ENCODE measurements around the gene RRAS2.

Gene RRAS2

DNA sequence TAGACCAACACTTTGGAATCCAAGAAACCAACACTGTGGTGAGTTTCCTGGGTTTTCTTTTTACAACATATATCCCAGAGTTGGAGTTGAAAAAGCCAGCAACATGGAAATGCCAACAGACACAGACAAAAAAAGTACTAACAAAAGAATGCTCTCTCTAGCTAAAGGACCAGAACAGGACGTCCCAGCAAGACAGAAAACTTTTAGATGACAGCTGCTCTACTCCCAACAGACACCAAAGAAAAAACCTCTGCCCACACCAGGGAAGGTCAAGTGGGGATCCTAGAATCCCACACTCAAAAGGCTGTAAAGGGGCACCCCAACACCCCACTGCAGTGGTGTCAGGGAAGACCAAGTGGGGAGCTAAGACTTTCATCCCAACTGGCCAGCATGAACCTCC lies 23.3 kb downstream of the RRAS2 start:
- no peak for DNase-seq

DNA sequence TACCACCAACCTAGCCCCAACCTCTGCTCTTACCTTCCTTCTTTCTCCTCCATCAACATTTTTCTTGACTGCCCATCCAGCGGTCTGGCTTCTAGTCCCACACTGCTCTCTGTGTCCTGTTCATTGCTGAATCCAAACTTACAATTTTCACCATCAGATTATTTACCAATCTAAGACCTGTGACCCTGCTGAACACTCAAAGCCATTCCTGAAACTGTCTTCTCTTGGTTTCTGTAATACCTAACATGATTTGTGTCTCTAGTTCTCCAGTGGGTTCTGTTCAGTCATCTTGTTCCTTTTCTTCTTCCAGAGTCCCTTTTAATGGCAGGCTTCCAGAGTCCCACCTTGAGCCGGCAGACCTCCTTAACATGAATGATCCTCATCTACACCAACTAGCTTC lies 24.1 kb downstream of the RRAS2 start:
- DNase-seq = no peak

DNA sequence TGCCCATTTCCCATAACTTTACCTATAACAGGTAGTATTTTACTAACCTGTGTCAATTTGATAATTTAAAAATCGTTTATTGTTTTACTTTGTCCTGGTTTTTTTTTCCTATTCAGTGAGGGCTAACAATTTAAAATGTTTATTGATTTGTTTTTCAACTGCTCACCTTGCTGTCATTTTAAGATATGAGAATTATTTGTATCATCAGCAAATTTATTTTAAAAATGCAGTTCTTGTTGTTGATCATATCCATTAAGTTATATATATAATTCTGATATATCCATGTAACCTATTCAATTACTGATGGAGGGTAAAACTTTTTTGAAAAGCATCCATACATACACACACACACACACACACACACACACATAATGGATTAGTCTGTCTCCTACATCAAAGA lies 24.8 kb downstream of the RRAS2 start:
- DNase-seq = no peak

DNA sequence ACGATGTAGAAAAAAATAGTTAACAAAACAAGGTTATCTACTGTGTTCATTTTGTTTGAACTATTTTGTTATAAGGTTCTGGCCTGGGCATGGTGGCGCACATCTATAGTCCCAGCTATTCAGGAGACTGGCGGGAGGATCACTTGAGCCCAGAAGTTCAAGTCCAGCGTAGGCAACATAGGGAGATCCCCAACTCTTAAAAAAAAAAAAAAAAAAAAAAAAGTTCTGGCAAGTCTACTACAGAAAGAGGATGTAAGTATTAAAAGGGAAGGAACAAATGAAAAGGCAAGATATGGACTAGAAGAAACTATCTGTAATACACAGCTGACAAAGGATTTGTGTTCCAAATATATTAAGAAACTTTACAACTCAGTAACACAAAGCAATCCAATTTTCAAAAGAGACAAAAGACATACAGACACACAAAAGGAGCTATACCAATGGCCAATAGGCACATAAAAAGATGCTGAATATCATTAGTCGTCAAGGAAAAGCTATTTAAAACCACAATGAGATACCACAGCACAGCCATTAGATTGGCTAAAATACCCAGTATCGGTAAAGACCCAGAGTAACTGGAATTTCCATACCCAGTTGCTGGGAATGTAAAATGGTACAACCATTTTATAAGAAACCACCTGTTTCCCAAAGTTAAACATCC lies 27.4 kb downstream of the RRAS2 start:
- no peak for DNase-seq

DNA sequence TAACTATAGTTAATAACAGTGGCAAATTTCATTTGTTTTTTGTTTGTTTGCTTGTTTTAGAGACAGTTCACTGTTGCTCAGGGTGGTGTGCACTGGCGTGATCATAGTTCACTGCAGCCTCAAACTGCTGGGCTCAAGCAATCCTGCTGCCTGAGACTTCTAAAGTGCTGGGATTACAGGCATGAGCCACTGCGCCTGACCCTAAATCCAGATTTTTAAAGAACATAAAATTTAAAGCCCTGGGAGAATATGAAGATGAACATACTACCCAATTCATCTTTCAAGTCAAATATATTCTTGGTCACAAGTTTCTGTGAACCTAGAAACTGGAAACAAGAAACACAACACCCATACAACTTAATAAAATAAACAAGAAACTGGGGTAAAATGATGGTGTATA lies 28.1 kb downstream of the RRAS2 start:
- DNase-seq = no peak

DNA sequence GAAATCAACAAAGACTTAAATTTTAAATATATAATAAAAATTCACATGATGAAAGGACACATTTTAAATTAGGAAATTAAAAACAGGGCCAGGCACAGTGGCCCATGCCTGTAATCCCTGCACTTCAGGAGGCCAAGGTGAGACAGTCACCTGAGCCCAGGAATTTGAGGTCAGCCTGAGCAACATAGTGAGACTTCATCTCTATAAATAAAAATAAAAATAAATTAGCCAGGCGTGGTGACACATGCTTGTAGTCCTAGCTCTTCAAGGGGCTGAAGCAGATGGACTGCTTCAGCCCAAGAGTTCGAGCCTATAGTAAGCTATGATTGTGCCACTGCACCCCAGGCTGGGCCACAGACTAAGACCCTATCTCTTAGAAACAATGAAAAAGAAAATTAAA lies 29.3 kb downstream of the RRAS2 start:
- DNase-seq = no peak

DNA sequence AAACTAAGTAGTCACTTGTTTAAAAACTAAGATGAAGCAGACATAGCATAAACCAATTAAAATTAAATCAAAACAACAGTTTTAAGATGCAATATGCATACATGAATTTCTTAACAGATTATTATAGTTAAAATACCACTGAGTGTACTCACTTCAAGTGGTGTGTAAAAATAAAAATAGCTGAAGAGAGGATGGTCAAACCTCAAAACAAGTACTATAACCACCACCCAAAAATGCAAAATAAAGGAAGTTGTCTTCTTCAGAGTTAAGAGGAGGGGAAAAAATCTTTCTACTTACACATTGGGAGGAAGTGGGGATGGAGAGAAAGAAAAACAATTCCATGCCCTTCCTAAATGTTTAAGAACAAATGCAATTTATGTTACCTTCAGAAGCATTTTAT lies 31.9 kb downstream of the RRAS2 start:
- DNase-seq = no peak

DNA sequence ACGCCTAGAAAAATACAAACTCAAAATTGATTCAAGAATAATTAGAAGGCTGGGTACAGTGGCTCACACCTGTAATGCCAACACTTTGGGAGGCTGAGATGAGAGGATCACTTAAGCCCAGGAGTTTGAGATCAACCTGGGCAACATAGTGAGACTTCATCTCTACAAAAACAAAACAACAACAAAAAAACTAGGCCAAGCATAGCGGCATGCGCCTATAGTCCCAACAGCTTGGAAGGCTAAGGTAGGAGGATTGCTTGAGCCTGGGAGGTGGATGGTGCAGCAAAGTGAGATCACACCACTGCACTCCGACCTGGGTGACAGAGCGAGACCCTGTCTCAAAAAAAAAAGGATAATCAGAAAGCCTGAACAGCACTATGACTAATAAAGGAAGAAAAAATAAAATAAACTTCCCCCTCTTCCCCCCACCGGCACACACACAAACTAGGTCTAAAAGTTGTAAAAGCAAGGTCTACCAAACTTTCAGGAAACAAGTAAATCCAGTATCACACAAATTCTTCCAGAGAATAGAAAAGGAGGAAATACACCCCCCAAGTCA lies 35.8 kb downstream of the RRAS2 start:
- no peak for DNase-seq

DNA sequence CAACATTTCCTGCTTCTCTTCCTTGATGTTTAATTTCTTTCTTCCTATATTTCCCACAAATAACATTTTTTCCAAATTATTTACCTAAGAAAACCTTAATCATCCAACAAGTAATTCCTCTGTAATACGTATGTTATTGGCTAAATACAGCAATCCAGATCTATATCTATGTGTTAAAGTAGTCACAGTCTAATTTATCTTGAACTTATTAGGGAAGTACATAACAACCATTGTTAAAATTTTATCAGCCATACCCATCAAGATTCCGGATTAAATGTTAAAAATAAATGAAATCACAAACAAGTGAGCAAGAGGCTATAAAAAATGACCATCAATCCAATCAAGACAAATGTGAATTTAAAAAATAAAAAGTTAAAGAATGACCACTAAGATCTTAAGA lies 36.5 kb downstream of the RRAS2 start:
- DNase-seq = no peak

DNA sequence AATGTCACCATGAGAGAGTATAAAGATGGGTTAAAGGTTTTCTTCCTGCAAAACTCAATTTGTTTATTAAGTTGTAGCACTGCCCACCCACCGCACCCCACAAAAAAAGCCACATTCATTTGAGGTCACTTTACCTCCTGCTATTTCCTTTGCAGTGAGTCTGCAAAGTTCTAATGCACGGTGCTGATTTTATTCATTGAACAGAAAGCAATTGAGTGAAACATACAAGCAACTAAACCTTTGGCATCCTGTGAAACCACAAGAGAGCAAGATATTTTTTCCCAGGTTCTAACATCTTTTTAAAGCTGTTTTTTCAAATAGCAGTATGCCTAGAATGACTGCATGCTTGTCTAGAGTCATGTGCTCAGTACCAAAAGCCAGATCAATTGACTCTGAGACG lies 39.0 kb downstream of the RRAS2 start:
- DNase-seq = peak; percentile 64

DNA sequence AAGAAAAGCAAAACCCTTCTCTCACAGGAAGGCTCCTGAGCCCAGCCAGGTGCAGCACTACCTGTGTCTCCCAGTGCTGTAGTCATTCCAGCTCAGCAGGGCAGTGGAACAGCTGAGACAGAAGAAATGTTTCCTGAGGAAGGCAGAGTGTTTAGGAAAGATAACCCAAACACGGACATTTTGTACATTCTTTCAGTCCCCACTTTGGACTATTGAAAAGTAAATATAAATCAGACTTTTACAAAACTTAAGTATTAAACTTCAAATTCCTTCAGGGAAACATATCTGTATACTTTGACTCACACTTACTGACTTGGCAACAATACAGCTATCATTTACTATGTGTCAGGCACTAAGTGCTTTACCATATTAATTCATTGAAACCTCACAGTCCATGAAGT lies 40.4 kb downstream of the RRAS2 start:
- no peak for DNase-seq

DNA sequence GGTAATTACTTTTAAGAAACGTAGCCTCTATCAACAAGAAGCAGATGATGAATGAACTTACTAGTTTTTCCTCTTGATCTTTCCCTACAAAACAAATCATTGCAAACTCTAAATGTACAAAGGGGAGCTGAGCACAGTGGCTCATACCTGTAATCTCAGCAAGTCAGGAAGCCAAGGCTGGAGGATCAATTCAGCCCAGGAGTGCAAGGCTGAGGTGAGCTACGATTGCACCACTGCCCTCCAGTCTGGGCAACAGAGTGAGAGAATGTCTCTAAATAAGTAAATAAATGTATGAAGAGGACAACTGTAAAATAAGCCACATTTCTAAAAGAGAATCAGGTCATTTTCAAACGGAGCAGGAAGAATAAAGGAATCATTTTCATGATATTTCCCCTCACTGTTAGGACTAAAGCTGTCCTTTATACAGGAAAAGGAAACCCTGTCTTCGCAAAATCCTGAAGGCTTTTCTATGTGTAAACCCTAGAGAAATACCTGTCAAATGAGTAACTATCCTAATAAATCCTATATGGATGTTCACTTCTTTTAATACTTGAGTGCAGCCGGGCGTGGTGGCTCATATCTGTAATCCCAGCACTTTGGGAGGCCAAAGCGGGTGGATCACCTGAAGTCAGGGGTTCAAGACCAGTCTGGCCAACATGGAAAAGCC lies 41.2 kb downstream of the RRAS2 start:
- DNase-seq = no peak

DNA sequence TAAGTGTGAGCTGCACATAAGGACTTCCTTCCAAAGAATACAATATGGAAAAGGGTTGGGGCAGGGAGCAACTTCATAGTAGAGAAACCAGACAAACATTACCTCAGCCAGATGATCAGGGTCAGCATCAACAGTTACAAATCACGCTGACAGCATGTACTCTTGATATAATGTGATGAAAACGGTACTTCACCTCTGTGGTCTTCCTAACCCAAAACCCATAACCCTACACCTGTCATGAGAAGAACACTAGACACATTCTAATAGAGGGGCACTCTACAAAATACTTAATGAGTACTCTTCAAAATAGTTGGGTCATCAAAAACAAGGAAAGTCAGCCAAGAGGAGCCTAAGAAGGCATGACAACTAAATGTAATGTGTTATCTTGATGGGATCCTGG lies 43.9 kb downstream of the RRAS2 start:
- DNase-seq = no peak

DNA sequence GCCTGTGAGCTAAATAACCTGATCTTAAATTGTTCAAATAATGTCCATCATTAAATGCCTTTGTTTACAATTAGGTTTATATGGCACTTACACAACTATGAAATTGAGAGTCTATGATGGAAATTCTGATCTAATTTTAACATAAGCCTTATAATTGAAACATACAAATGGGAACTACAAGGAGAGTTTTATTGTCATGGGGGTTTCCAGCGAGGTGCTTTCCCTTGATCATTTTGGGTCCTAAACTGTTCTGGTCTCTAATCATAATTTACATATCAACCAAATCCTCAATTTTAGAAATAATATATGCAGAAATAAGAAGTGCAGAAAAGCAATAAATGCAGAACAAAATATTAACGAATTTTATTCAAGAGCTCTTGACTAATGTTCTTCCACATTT lies 44.9 kb downstream of the RRAS2 start:
- DNase-seq = no peak

DNA sequence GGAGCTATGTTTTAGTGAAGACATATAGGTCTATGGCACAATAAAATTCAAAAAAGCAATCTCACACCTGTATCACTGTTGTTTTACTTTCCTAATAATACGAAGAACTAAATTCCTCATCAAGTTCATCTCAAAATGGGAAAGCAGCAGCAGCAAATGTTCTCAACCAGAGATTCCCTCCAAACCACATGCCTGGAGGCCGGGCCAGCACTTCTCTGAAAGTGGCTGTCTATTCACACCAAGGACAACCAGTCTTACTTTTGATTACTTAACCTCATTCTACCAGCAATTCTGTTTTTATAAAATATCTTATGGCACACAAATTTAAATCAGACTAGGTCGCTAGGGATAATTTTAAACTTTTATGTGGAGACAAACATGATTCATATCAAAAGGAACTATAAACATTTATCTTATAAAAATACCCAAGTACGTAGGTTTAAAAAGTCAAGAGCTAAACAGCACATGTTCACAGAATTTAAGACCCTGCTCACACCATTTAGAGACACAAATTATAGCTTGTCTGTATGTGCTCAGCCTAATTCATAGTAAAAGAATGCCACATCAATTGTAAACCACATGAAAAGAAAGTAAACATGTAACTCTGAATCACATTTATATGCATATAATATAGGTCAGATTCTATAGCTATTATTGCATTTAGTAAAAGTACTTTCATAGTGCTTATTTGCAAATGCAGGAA lies 46.1 kb downstream of the RRAS2 start:
- peak; percentile 33 for DNase-seq

DNA sequence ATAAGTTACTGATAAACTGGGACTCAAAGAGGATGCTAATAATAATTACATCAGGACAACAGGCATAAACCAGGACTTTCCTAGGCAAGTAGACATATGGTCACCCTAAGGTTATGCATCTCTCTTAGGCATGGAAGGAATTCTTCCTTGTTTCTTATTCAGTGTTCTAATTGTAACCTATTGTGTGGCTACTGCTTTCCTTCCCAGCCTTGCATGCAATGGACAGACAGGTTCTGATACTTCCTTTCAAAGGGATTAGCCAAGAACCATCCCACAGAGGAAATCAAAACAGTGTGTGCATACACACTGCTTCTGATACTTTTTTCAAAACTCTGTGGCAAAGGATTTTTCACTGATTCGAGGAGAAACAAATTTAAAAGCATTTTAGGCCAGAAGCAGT lies 48.3 kb downstream of the RRAS2 start:
- DNase-seq = no peak

DNA sequence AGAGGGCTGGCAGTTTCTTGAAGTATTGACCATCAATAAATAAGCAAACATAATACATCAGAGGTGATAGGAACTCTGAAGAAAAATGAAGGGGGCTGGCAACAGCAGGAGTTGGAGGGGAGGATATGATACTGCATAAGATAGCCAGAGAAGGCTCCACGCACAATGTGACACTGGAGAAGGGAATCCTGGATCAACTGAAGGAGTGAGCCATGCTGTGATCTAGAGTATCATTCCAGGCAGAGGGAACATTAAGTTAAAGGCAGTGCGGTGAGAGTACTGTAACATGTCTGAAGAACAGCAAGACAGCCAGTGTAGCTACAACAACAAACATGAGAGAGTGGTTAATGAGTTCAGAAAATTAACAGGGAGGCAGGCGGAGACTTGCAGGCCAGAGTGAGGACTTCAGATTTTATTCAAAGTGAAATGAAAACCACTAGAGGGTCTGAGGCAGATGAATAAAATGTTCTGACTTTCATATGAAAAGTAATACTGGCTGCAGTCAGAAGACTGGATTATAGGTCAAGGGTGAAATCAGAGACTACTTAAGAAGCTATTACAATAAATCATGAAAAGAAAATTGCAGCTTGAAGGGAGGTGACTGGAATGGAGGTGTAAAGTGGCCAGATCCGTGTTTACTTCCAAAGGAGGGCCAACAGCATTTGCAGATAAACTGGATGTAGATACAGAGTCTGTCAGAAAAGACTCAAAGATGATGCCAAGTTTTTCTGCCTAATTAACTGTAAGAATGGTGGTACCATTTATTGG lies 49.4 kb downstream of the RRAS2 start:
- no peak for DNase-seq

DNA sequence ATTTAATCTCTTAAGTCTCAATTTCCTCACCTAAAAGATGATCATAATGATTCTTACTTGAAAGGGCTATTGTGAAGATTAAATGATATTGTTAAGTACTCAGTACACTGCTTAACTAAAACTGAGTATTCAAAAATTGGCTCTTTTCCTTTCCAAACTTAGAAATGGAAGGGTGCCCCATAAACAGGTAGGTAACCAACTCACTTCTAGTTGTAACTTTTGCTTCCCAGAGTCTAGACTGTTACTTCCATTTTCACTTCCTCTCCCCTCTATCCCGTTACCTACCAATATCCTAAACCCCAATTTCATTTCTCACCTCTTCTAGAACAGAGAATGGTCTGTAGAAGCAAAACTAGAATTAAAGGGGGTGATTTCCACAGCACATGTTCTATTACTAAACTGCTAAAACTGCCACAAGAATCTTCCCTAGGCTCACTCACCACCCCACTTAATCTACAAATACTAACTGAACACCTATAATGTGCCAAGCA lies 50.0 kb downstream of the RRAS2 start:
- no peak for DNase-seq

DNA sequence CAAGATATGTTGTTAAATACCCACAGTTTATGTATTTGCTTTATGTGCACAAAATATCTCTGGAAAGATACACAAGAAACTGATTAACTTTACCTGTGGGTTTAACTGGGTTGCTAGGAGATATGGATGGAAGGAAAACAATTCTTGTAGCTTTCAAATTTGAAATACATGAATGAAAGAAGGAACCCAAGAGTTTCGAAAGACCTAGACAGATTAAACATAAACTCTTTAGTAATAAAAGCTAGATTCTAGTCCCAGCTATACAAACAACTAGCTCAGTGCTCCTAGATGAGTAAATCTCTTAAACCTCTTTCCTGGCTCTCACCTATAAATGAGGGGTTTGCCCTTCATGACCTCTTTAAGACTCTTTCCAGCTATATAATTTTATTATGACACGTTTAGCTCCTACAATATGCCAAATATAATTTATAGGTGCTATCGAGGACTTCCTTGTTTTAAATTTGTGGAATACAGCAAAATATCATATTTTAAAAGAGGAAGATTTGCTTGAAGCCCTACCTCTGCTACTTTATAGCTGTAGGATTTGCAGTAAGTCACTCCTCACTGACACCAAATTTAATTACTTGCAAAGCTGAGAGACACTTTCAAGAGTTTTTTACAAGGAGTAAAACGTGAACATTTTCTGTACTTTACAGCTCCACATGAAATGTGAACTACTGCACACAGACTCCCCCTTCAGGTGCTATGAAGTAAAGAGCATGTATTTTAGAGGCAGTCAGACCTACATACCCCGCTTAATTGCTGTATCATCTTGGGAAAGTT lies 50.7 kb downstream of the RRAS2 start:
- DNase-seq = peak; percentile 42

DNA sequence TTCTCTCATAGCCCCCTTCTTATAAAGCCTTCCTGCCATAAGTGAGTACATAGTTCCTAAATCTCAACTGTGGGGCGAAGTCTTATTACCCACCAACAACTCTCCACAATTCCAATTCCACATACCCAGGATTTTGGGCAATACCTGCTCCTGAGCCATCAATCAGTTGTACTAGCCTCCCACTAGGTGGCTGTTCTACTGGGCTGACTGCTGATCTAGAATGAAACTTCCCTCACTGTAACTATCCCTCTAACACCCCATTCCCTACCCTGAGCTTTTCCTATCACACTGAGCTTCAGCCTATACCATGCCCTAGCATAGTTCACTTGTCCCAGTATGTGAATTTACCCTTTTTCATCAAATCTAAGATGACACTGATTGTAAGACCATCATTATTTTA lies 52.5 kb downstream of the RRAS2 start:
- DNase-seq = no peak

DNA sequence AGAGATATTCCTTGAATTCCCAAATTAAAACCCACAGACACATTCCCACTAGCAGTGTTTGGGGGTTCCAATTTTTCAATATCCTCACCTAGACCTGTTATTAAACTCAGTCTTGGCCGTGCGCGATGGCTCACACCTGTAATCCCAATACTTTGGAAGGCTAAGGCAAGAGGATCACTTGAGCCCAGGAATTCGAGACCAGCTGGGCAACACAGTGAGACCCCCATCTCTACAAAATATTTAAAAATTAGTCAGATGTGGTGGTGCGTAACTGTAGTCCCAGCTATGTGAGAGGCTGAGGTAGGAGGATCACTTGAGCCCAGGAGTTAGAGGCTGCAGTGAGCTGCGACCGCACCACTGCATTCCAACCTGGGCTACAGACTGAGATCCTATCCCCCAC lies 53.3 kb downstream of the RRAS2 start:
- DNase-seq = no peak

DNA sequence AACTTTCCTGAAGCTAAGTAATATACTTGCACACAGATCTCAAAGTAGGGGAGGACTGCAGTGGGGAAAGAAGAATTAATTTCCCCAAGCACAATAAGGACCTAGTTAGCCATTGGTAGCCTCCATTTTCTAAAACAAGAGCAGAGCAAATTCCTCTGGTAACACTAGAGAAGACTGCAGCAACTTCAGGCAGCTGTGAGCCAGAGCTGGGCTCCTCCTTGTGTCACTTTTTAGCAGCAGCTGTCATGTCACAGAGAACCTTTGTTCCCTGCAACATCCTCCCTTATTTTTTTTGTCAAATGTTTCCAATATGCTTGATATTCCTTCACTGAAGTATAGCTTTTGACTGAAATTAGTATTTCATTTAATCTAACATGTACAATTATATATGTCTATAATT lies 54.4 kb downstream of the RRAS2 start:
- DNase-seq = no peak

All from CD4-positive, alpha-beta T cell treated with Interleukin-4 for 4 hours (primary cell).